K562 (cell line): ENCODE data around the gene ATP6V0D1. TPM values are rescaled to one million over a fixed set of nuclear protein-coding genes. Genes with fewer than 3 reads are reported as not detected.

ENCODE experiments used
- ATAC-seq: fragments of 200-7000 bp; cut with Tn5 transposase; 3 replicates; pipeline ENCODE4 v1.9.1; 2020; ENCODE audit warnings: moderate library complexity
- BruUV-seq: library from RNA; stranded (reverse); fragments of 400-500 nt; replicated peaks from 2 replicates; lab custom pipeline; 2021; lab: Mats Ljungman, UMichigan
- CTCF ChIA-PET: fragments of 300-600 bp; formaldehyde crosslinking; extraction: SDS; loops from one replicate; lab custom pipeline; 2021; ENCODE audit warnings: low intra/inter-chr PET ratio; lab: Yijun Ruan, JAX
- POLR2A ChIA-PET: fragments of 300-600, 350-650 bp; sonication (Branson Sonifier 250); formaldehyde crosslinking; extraction: SDS; loops from one replicate; lab custom pipeline; 2021; ENCODE audit warnings: antibody characterized with exemption, inconsistent platforms; lab: Yijun Ruan, JAX
- DNase-seq, 4 experiments: peaks; one replicate each; pipeline versions ENCODE4 v3.0.0 to v3.0.0-alpha.2; 2011 to 2018; ENCODE audit warnings: low spot score in 3 of 4, mixed read lengths in 3 of 4; ENCODE audit errors: extremely low read depth in 1 of 4
- FAIRE-seq: peaks from 2 replicates; lab custom pipeline; 2011; peaks lifted over from hg19 to GRCh38; lab: Jason Lieb, UNC
- H2AFZ ChIP-seq: 2 replicates; pipeline ENCODE4 v1.6.0; 2011; ENCODE audit warnings: low read depth, low read length, control low read depth, inconsistent platforms
- H3K27ac ChIP-seq: fragments of 200-600 bp; 3 replicates; pipeline ENCODE4 v1.8.0; 2011; ENCODE audit warnings: low read depth, mild to moderate bottlenecking, control low read depth, inconsistent platforms, low read length, moderate library complexity, mixed read lengths; ENCODE audit errors: extremely low read depth
- H3K27me3 ChIP-seq, 2 experiments: fragments of 300-600 bp in 1 of 2; 2 replicates in 1 of 2; 3 replicates in 1 of 2; pipeline versions ENCODE4 v1.6.0 to v1.8.0; 2011; ENCODE audit warnings: inconsistent platforms in 2 of 2, low read length in 2 of 2, mild to moderate bottlenecking in 1 of 2, mixed read lengths in 1 of 2, moderate library complexity in 1 of 2; ENCODE audit not compliant: control insufficient read depth in 2 of 2, insufficient read depth in 2 of 2
- H3K36me3 ChIP-seq: fragments of 300-600 bp; 3 replicates; pipeline ENCODE4 v1.8.0; 2011; ENCODE audit warnings: mild to moderate bottlenecking, low read length, inconsistent platforms; ENCODE audit not compliant: control insufficient read depth, insufficient read depth
- H3K4me1 ChIP-seq, 2 experiments: fragments of 200-600 bp in 1 of 2; replicated peaks in 1 of 2; 2 replicates in 1 of 2; 3 replicates in 1 of 2; pipeline versions ENCODE4 v1.5.1 to v1.8.0; 2011; ENCODE audit warnings: inconsistent platforms in 2 of 2, low read length in 2 of 2, mild to moderate bottlenecking in 1 of 2, mixed read lengths in 1 of 2, moderate library complexity in 1 of 2; ENCODE audit not compliant: control insufficient read depth in 2 of 2, insufficient read depth in 2 of 2
- H3K4me2 ChIP-seq: 2 replicates; pipeline ENCODE4 v1.6.1; 2011; ENCODE audit warnings: low read length, control low read depth, inconsistent platforms, mixed read lengths; ENCODE audit not compliant: insufficient read depth
- H3K4me3 ChIP-seq: fragments of 200-600 bp; sonication (generic), shearing (Covaris generic); 2 replicates; pipeline ENCODE4 v1.5.1; 2016; ENCODE audit warnings: control low read depth, inconsistent platforms
- H3K79me2 ChIP-seq: fragments of 200-600 bp; 3 replicates; pipeline ENCODE4 v1.8.0; 2011; ENCODE audit warnings: low read length, inconsistent platforms; ENCODE audit not compliant: control insufficient read depth, insufficient read depth
- H3K9ac ChIP-seq, 2 experiments: 2 replicates each; pipeline versions ENCODE4 v1.6.0 to v1.6.1; 2011; ENCODE audit warnings: low read depth in 2 of 2, low read length in 2 of 2, control low read depth in 1 of 2, inconsistent platforms in 1 of 2, mild to moderate bottlenecking in 1 of 2, mixed read lengths in 1 of 2; ENCODE audit not compliant: insufficient read depth in 1 of 2
- H3K9me1 ChIP-seq: one replicate; pipeline ENCODE4 v1.6.0; 2011; ENCODE audit warnings: inconsistent platforms, mild to moderate bottlenecking, low read length, moderate library complexity; ENCODE audit not compliant: control insufficient read depth, insufficient read depth
- H3K9me3 ChIP-seq: replicated peaks from 2 replicates; pipeline ENCODE4 v1.5.1; 2011; ENCODE audit warnings: low read depth, low read length, inconsistent platforms; ENCODE audit not compliant: control insufficient read depth, insufficient read depth
- H4K20me1 ChIP-seq: replicated peaks from 2 replicates; pipeline ENCODE4 v1.6.1; 2011; ENCODE audit warnings: low read length, inconsistent platforms, mixed read lengths; ENCODE audit not compliant: control insufficient read depth, insufficient read depth
- ARHGAP35 ChIP-seq: fragments of 450-650 bp; IDR thresholded peaks from 2 replicates; pipeline ENCODE4 v1.6.1; 2018; ENCODE audit not compliant: partially characterized antibody
- BMI1 ChIP-seq: fragments of 150-350 bp; IDR thresholded peaks from 2 replicates; pipeline ENCODE4 v1.6.1; 2014; ENCODE audit warnings: low read length
- CHD7 ChIP-seq: fragments of 200-600 bp; sonication (generic); IDR thresholded peaks from one replicate; pipeline ENCODE4 v1.6.1; 2012; ENCODE audit warnings: mild to moderate bottlenecking, low read depth, low read length, inconsistent platforms
- EHMT2 ChIP-seq: fragments of 450-650 bp; IDR thresholded peaks from 2 replicates; pipeline ENCODE4 v1.6.1; 2018; ENCODE audit warnings: antibody characterized with exemption
- GTF2F1 ChIP-seq: IDR thresholded peaks from 2 replicates; pipeline ENCODE4 v1.6.1; 2011; ENCODE audit warnings: low read depth, low read length, improper control_type of control experiment
- HLTF ChIP-seq: fragments of 450-650 bp; IDR thresholded peaks from 2 replicates; pipeline ENCODE4 v1.6.1; 2016
- KLF16 ChIP-seq: IDR thresholded peaks from 2 replicates; pipeline ENCODE4 v1.6.1; 2016; ENCODE audit warnings: antibody characterized with exemption
- MCM2 ChIP-seq: fragments of 450-650 bp; IDR thresholded peaks from 2 replicates; pipeline ENCODE4 v1.6.1; 2017; ENCODE audit warnings: low read depth, mild to moderate bottlenecking
- SP1 ChIP-seq: sonication (generic); formaldehyde crosslinking; IDR thresholded peaks from 2 replicates; pipeline ENCODE4 v1.8.1; 2022; ENCODE audit warnings: mild to moderate bottlenecking, missing genetic modification reagents
- ZNF778 ChIP-seq: fragments of 450-650 bp; formaldehyde crosslinking; IDR thresholded peaks from 2 replicates; pipeline ENCODE4 v1.4.0; 2020; ENCODE audit warnings: mild to moderate bottlenecking, moderate library complexity
- WGBS: fragments of 100-300 bp; shearing (Covaris generic); methylation state at CpG from one replicate; pipeline ENCODE4 v1.1.6; 2016; ENCODE audit warnings: low coverage, mixed read lengths; ENCODE audit not compliant: insufficient coverage; ENCODE audit errors: missing lambda C conversion rate; 5-methylcytosine and 5-hydroxymethylcytosine counted together
- in situ Hi-C: fragments of 300-500 bp; cut with MboI; formaldehyde crosslinking; loops from 4 replicates; pipeline ENCODE4 v1.15.0; 2018; ENCODE audit warnings: inconsistent platforms, mixed read lengths
- intact Hi-C: fragments of 100-400 bp; cut with micrococcal nuclease; formaldehyde crosslinking; loops from 2 replicates; pipeline ENCODE4 v1.14.2; 2022
- polyA plus RNA-seq, 8 experiments: library from polyadenylated mRNA; depleted of rRNA in 4 of 8; stranded (reverse) in 5 of 8; unstranded in 3 of 8; fragments of >200 nt; fragmentation: Nextera tagmentation in 2 of 8; fragmentation: Illumina TruSeq in 1 of 8; extraction: Ambion mirVana in 2 of 8; extraction: Trizol in 1 of 8; gene quantifications; 2 replicates each; pipeline versions ENCODE4 v1.2.1 to v1.2.3, GENCODE V29; 2011 to 2014; ENCODE audit warnings: inconsistent platforms in 1 of 8, missing spikeins in 1 of 8
- total RNA-seq, 7 experiments: library from RNA; depleted of rRNA in 6 of 7; stranded (reverse); fragments of >200 nt in 6 of 7; fragmentation: Illumina TruSeq in 2 of 7; extraction: Trizol in 2 of 7; gene quantifications; 2 replicates each; pipeline versions ENCODE4 v1.2.1 to v1.2.3, GENCODE V29; 2011 to 2021; ENCODE audit warnings: low replicate concordance in 1 of 7
- TF ChIP-seq, protein P1 (sequence below): sonication (generic); formaldehyde crosslinking; IDR thresholded peaks from 2 replicates; pipeline ENCODE4 v1.5.0; 2020; ENCODE audit warnings: missing genetic modification reagents

Gene ATP6V0D1
- total and polyA plus RNA-seq, 9 of the 15 experiments (the other 6 are each of a cell fraction or from before 2014, with no cell fraction given), result 23.2 to 69.7 (median 45.6) TPM

- BruUV-seq, result no TSS peak
- Histone ChIP-seq H3K79me2 (no peaks in the 10 kb centered on the region), H3K4me2 (no peak overlapping the region), H3K27me3 (peaks cover 19 to 65% of the 10 kb centered on the region in 2 experiments), H3K9ac (peak overlapping the region in 1 of 2 experiments; percentile 40; a peak in 1 of 4 replicates), H3K9me1 (no peaks in the 10 kb centered on the region), H3K4me3 (no peak overlapping the region), H3K36me3 (no peaks in the 10 kb centered on the region), H3K9me3 (no peaks in the 10 kb centered on the region), H2AFZ (no peak overlapping the region), H3K4me1 (peaks cover 6 to 56% of the 10 kb centered on the region in 2 experiments), H4K20me1 (no peaks in the 10 kb centered on the region), H3K27ac (no peak overlapping the region)
- FAIRE-seq (no peak), DNase-seq (no peak), ATAC-seq (no peak)
- in situ Hi-C loops (no loop called here), intact Hi-C loops (loop anchor here (10.0 kb wide), 1 partner anchor 46 kb away; no protein-coding TSS in a partner anchor)
- ChIA-PET CTCF (no interaction called here), POLR2A (interaction anchor here (0.7 to 1.1 kb wide), 2 partner anchors 14 to 40 kb away, joined by 4 read pairs; partner anchors contain the start of gene HSD11B2)
- WGBS, result 36% methylated on average over 10 of the region's 11 CpGs
- TF ChIP-seq SP1 (CRISPR knock-in tag) (no peak), CHD7 (no peak), ZNF778 (CRISPR knock-in tag) (no peak), EHMT2 (no peak), KLF16 (no peak), MCM2 (no peak), HLTF (no peak), GTF2F1 (no peak), ARHGAP35 (no peak), BMI1 (no peak)
- TF ChIP-seq, protein P1, sequence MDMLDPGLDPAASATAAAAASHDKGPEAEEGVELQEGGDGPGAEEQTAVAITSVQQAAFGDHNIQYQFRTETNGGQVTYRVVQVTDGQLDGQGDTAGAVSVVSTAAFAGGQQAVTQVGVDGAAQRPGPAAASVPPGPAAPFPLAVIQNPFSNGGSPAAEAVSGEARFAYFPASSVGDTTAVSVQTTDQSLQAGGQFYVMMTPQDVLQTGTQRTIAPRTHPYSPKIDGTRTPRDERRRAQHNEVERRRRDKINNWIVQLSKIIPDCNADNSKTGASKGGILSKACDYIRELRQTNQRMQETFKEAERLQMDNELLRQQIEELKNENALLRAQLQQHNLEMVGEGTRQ (CRISPR knock-in tag), result no peak
Observed at GRCh38 chr16:67390816-67391423, 90.0 kb downstream of the ATP6V0D1 start.
